OCI-LY7 (cell line): Measurements from ENCODE around the gene MICB. TPM values are rescaled to one million over a fixed set of nuclear protein-coding genes. Genes with fewer than 3 reads are reported as not detected.
A peak's percentile ranks its signal among the peaks of the same experiment; 100 is the strongest.

Experiments
- BruUV-seq: library from RNA; stranded (reverse); fragments of 400-500 nt; replicated peaks from 2 replicates; lab custom pipeline; 2021; lab: Mats Ljungman, UMichigan
- CTCF ChIA-PET: fragments of 300-600 bp; sonication (Branson Sonifier 250); formaldehyde crosslinking; loops from one replicate; lab custom pipeline; 2022; ENCODE audit warnings: antibody characterized with exemption; ENCODE audit not compliant: unreplicated experiment; lab: Charles Lee
- POLR2A ChIA-PET: fragments of 300-600 bp; sonication (Branson Sonifier 250); formaldehyde crosslinking; loops from one replicate; lab custom pipeline; 2022; ENCODE audit warnings: antibody characterized with exemption; lab: Charles Lee
- DNase-seq: peaks from one replicate; pipeline ENCODE4 v3.0.0-alpha.2; 2015; ENCODE audit warnings: low spot score
- H2AFZ ChIP-seq: fragments of 200-600 bp; sonication (generic), shearing (Covaris generic); 2 replicates; pipeline ENCODE4 v1.6.1; 2014; ENCODE audit warnings: mild to moderate bottlenecking, antibody characterized with exemption, low read length, moderate library complexity
- H3K27ac ChIP-seq: fragments of 200-600 bp; sonication (generic); 2 replicates; pipeline ENCODE4 v1.5.1; 2014; ENCODE audit warnings: mixed run types, low read depth, mild to moderate bottlenecking, moderate library complexity, low read length, inconsistent platforms; ENCODE audit not compliant: poor library complexity, severe bottlenecking
- H3K36me3 ChIP-seq: fragments of 200-600 bp; sonication (generic); 2 replicates; pipeline ENCODE4 v1.6.1; 2014; ENCODE audit warnings: mild to moderate bottlenecking, antibody characterized with exemption, low read length, moderate library complexity, mixed read lengths; ENCODE audit not compliant: insufficient read depth
- H3K4me1 ChIP-seq: fragments of 200-600 bp; sonication (generic); 2 replicates; pipeline ENCODE4 v1.5.1; 2014; ENCODE audit warnings: mild to moderate bottlenecking, low read length; ENCODE audit not compliant: insufficient read depth, poor library complexity, severe bottlenecking
- H3K4me2 ChIP-seq: fragments of 200-600 bp; sonication (generic); 2 replicates; pipeline ENCODE4 v1.6.1; 2014; ENCODE audit warnings: mild to moderate bottlenecking, low read length
- H3K4me3 ChIP-seq: fragments of 200-600 bp; sonication (generic); 2 replicates; pipeline ENCODE4 v1.5.1; 2014; ENCODE audit warnings: mild to moderate bottlenecking, low read depth, low read length; ENCODE audit not compliant: poor library complexity, severe bottlenecking
- H3K79me2 ChIP-seq: fragments of 200-600 bp; sonication (generic); 2 replicates; pipeline ENCODE4 v1.6.1; 2016; ENCODE audit warnings: low read depth, mild to moderate bottlenecking, low read length, moderate library complexity, mixed read lengths; ENCODE audit not compliant: insufficient read depth
- H3K9me2 ChIP-seq: fragments of 200-600 bp; sonication (generic); 2 replicates; pipeline ENCODE4 v1.6.1; 2016; ENCODE audit warnings: mild to moderate bottlenecking, low read length, mixed read lengths; ENCODE audit not compliant: insufficient read depth
- H3K9me3 ChIP-seq: fragments of 200-600 bp; sonication (generic); 2 replicates; pipeline ENCODE4 v1.6.1; 2014; ENCODE audit warnings: mild to moderate bottlenecking, mixed run types, low read length, mixed read lengths
- H4K20me1 ChIP-seq: fragments of 200-600 bp; sonication (generic); 2 replicates; pipeline ENCODE4 v1.6.1; 2014; ENCODE audit warnings: mild to moderate bottlenecking, antibody characterized with exemption, low read length, moderate library complexity, mixed read lengths; ENCODE audit not compliant: insufficient read depth
- EZH2phosphoT487 ChIP-seq: fragments of 200-600 bp; sonication (generic); IDR thresholded peaks from 2 replicates; pipeline ENCODE4 v1.6.1; 2018; ENCODE audit warnings: low read depth, borderline replicate concordance, mild to moderate bottlenecking, mixed run types, antibody characterized with exemption, low read length, moderate library complexity, mixed read lengths
- intact Hi-C: fragments of 100-400 bp; cut with micrococcal nuclease; formaldehyde crosslinking; loops from one replicate; pipeline ENCODE4 v1.10.0; 2022; ENCODE audit not compliant: unreplicated experiment
- total RNA-seq, 2 experiments: library from RNA; depleted of rRNA in 1 of 2; stranded (reverse); fragments of >200 nt in 1 of 2; shearing (Covaris generic) in 1 of 2; gene quantifications; 2 replicates each; pipeline ENCODE4 v1.2.3, GENCODE V29; 2014 to 2022
- TF ChIP-seq, protein P1 (sequence below): fragments of 200-600 bp; sonication (generic); conservative IDR thresholded peaks from 2 replicates; pipeline ENCODE4 v1.5.1; 2014; ENCODE audit warnings: mild to moderate bottlenecking, antibody characterized with exemption, low read length, moderate library complexity, mixed read lengths

The MICB gene
- total RNA-seq, 2 experiments from 2014 or later = 26.3 to 32.4 TPM

GRCh38 chr6:31541059-31541657, 43.2 kb downstream of the MICB start:
- H3K36me3 ChIP-seq = peaks cover 52% of the 10 kb centered on the region
- intact Hi-C loops = loop anchor here (5.0 to 10.0 kb wide), 2 partner anchors 139 to 254 kb away; partner anchors contain the start of genes MICA and VARS1
- peak overlapping the region; percentile 100 for H3K4me2 ChIP-seq
- H4K20me1 ChIP-seq = peaks cover 35% of the 10 kb centered on the region
- POLR2A ChIA-PET = interaction anchor here (0.6 to 3.1 kb wide), 20 partner anchors 10 to 195 kb away, joined by 3 to 20 read pairs (median 4); partner anchors contain the start of genes AIF1, BAG6, CLIC1 and GPANK1
- peak; percentile 83 for DNase-seq
- H3K4me3 ChIP-seq = peak overlapping the region; percentile 77
- CTCF ChIA-PET = interaction anchor here (1.2 kb wide), 1 partner anchor 10 kb away, joined by 4 read pairs; no protein-coding TSS in a partner anchor
- no peak for TF ChIP-seq EZH2phosphoT487
- TF ChIP-seq, protein P1, sequence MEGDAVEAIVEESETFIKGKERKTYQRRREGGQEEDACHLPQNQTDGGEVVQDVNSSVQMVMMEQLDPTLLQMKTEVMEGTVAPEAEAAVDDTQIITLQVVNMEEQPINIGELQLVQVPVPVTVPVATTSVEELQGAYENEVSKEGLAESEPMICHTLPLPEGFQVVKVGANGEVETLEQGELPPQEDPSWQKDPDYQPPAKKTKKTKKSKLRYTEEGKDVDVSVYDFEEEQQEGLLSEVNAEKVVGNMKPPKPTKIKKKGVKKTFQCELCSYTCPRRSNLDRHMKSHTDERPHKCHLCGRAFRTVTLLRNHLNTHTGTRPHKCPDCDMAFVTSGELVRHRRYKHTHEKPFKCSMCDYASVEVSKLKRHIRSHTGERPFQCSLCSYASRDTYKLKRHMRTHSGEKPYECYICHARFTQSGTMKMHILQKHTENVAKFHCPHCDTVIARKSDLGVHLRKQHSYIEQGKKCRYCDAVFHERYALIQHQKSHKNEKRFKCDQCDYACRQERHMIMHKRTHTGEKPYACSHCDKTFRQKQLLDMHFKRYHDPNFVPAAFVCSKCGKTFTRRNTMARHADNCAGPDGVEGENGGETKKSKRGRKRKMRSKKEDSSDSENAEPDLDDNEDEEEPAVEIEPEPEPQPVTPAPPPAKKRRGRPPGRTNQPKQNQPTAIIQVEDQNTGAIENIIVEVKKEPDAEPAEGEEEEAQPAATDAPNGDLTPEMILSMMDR = no peak
- no peaks in the 10 kb centered on the region for H3K9me2 ChIP-seq
- BruUV-seq = TSS peak; percentile 82
- H3K4me1 ChIP-seq = peaks cover 55% of the 10 kb centered on the region
- H3K27ac ChIP-seq = peak overlapping the region; percentile 83
- no peaks in the 10 kb centered on the region for H3K9me3 ChIP-seq
- H2AFZ ChIP-seq = no peak overlapping the region
- H3K79me2 ChIP-seq = peaks cover 69% of the 10 kb centered on the region

DNA sequence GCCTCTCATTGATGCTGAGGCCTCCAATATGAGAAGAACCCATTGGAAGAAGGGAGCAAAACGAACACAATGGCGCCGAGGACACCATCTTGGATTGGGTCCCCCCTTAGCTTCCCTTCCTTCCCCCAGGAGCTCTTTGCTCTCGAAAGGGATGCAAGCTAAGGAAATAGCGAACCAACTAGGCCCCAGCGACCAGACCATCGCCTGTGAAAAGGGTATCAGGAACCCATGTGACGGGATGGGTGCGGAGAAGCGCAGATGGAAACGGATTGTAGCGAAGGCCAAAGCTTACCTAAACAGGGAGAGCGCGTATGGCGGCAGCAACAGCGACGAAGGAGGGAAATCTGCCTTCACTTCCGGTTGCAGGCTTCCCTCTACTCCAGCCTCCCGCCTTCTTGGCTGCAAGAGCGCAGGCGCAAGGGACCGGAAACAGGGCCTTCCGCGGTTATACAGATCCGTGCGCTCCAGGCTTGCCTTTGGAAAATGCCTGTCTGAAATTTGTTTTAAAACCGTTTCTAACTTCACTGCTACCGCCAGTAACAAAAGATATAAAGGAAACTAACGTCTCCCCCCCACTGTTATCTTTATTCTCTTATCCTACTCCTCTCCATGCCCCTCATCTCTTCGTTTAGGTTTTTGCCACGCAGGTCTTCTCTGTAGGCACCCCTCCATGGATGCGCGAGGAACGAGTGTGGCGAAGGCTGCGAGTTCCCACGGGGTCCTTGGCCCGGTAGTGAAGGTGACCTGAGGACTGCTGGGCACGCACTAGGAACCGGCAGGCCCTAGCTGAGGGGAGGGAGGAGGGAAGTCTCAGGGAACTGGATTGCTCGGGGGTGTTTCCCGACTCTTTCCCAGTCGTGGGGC, 43.9 kb downstream of the MICB start, which contains the start of gene DDX39B:
Gene DDX39B, minus strand, starts transcription at position 346 of the 864 bp plus-strand sequence. CDS start 1,471 bp downstream, outside the sequence.
- ChIA-PET POLR2A (interaction anchor here (0.6 to 3.1 kb wide), 20 partner anchors 10 to 1726 kb away, joined by 3 to 20 read pairs (median 5); partner anchors contain the start of genes AIF1, BAG6, CLIC1 and GPANK1), CTCF (interaction anchor here (1.2 kb wide), 1 partner anchor 9 kb away, joined by 4 read pairs; no protein-coding TSS in a partner anchor)
- TF ChIP-seq EZH2phosphoT487 = no peak
- Histone ChIP-seq H3K9me2 (no peaks in the 10 kb centered on the region), H4K20me1 (peaks cover 30% of the 10 kb centered on the region), H3K36me3 (peaks cover 44% of the 10 kb centered on the region), H3K4me1 (peaks cover 58% of the 10 kb centered on the region), H3K4me3 (peak within 1 kb of the TSS; percentile 77), H3K9me3 (no peaks in the 10 kb centered on the region), H3K4me2 (peak within 1 kb of the TSS; percentile 100), H2AFZ (peak within 1 kb of the TSS; percentile 3; the same call in 1 of the 2 replicates), H3K79me2 (peaks cover 62% of the 10 kb centered on the region), H3K27ac (peak within 1 kb of the TSS; percentile 83)
- BruUV-seq = no TSS peak
- intact Hi-C loops = loop anchor here (1.0 to 10.0 kb wide), 5 partner anchors 48 to 321 kb away; partner anchors contain the start of genes BAG6, MICA and VARS1
- peak; percentile 98 for DNase-seq

- H3K4me1 ChIP-seq = peaks cover 61% of the 10 kb centered on the region
- peaks cover 26% of the 10 kb centered on the region for H4K20me1 ChIP-seq
- intact Hi-C loops = loop anchor here (5.0 to 10.0 kb wide), 2 partner anchors 141 to 251 kb away; partner anchors contain the start of genes MICA and VARS1
- H3K36me3 ChIP-seq = peaks cover 29% of the 10 kb centered on the region
- no TSS peak for BruUV-seq
- no peaks in the 10 kb centered on the region for H3K9me2 ChIP-seq
- H3K79me2 ChIP-seq = peaks cover 55% of the 10 kb centered on the region
- H3K9me3 ChIP-seq = no peaks in the 10 kb centered on the region
- H3K4me2 ChIP-seq = peak overlapping the region; percentile 100
- CTCF ChIA-PET = no interaction called here
- no peak overlapping the region for H2AFZ ChIP-seq
- no peak for DNase-seq
- POLR2A ChIA-PET = interaction anchor here (0.6 kb wide), 1 partner anchor 51 kb away, joined by 3 read pairs; no protein-coding TSS in a partner anchor
- no peak overlapping the region for H3K4me3 ChIP-seq
- TF ChIP-seq, protein P1 = no peak
- no peak for TF ChIP-seq EZH2phosphoT487
- no peak overlapping the region for H3K27ac ChIP-seq
Measured at GRCh38 chr6:31543639-31544038, 45.7 kb downstream of the MICB start.
